Endothelial cell of umbilical vein (primary cell): Measurements from ENCODE around the gene OR52K2. TPM values are rescaled to one million over a fixed set of nuclear protein-coding genes. Genes with fewer than 3 reads are reported as not detected.

Source experiments
- BruUV-seq: library from RNA; stranded (reverse); fragments of 400-500 nt; replicated peaks from 2 replicates; lab custom pipeline; 2021; lab: Mats Ljungman, UMichigan
- CTCF ChIA-PET: fragments of 300-600, 350-600 bp; sonication (Branson Sonifier 250); formaldehyde crosslinking; loops from one replicate; lab custom pipeline; 2021; ENCODE audit warnings: antibody characterized with exemption, inconsistent platforms; lab: Charles Lee
- POLR2A ChIA-PET: fragments of 300-600, 350-600 bp; sonication (Branson Sonifier 250); formaldehyde crosslinking; loops from one replicate; lab custom pipeline; 2021; ENCODE audit warnings: antibody characterized with exemption, inconsistent platforms; lab: Charles Lee
- DNase-seq: peaks from one replicate; pipeline ENCODE4 v3.0.0-alpha.2; 2011; ENCODE audit warnings: low read depth, low spot score
- FAIRE-seq: peaks from 2 replicates; lab custom pipeline; 2011; peaks lifted over from hg19 to GRCh38; lab: Jason Lieb, UNC
- H2AFZ ChIP-seq: 2 replicates; pipeline ENCODE4 v1.6.0; 2012; ENCODE audit warnings: low read depth, low read length, control low read depth, inconsistent platforms
- H3K27ac ChIP-seq: 2 replicates; pipeline ENCODE4 v1.5.1; 2011; ENCODE audit warnings: low read depth, mild to moderate bottlenecking, control low read depth, low read length, moderate library complexity; ENCODE audit not compliant: insufficient read depth
- H3K27me3 ChIP-seq, 2 experiments: 2 replicates each; pipeline versions ENCODE4 v1.6.0 to v1.6.1; 2011; ENCODE audit warnings: low read length in 2 of 2, mixed read lengths in 1 of 2; ENCODE audit not compliant: control insufficient read depth in 2 of 2, insufficient read depth in 2 of 2
- H3K36me3 ChIP-seq, 2 experiments: 2 replicates in 1 of 2; 3 replicates in 1 of 2; pipeline ENCODE4 v1.5.1; 2011; ENCODE audit warnings: low read length in 2 of 2, mild to moderate bottlenecking in 1 of 2, moderate library complexity in 1 of 2; ENCODE audit not compliant: control insufficient read depth in 2 of 2, insufficient read depth in 2 of 2; ENCODE audit errors: extremely low read depth in 1 of 2
- H3K4me1 ChIP-seq: 3 replicates; pipeline ENCODE4 v1.5.1; 2011; ENCODE audit warnings: mild to moderate bottlenecking, low read length; ENCODE audit not compliant: control insufficient read depth, insufficient read depth; ENCODE audit errors: extremely low read depth
- H3K4me2 ChIP-seq: 2 replicates; pipeline ENCODE4 v1.6.1; 2011; ENCODE audit warnings: low read length, control low read depth, mixed read lengths; ENCODE audit not compliant: insufficient read depth
- H3K4me3 ChIP-seq, 3 experiments: fragments of 200-600 bp in 1 of 3; sonication (generic), shearing (Covaris generic) in 1 of 3; replicated peaks in 1 of 3; 2 replicates each; pipeline ENCODE4 v1.5.1; 2011 to 2016; ENCODE audit warnings: control low read depth in 3 of 3, low read length in 3 of 3, mild to moderate bottlenecking in 2 of 3, inconsistent platforms in 1 of 3, low read depth in 1 of 3, moderate library complexity in 1 of 3; ENCODE audit not compliant: insufficient read depth in 1 of 3
- H3K79me2 ChIP-seq: 2 replicates; pipeline ENCODE4 v1.6.0; 2012; ENCODE audit warnings: low read length, inconsistent platforms; ENCODE audit not compliant: control insufficient read depth, insufficient read depth
- H3K9ac ChIP-seq: replicated peaks from 2 replicates; pipeline ENCODE3; 2011; ENCODE audit warnings: low read length, control low read depth; ENCODE audit not compliant: insufficient read depth; ENCODE audit errors: extremely low read depth
- H3K9me1 ChIP-seq: replicated peaks from 3 replicates; pipeline ENCODE4 v1.6.0; 2011; ENCODE audit warnings: mild to moderate bottlenecking, low read length; ENCODE audit not compliant: control insufficient read depth, insufficient read depth; ENCODE audit errors: extremely low read depth
- H3K9me3 ChIP-seq: replicated peaks from 2 replicates; pipeline ENCODE4 v1.5.1; 2012; ENCODE audit warnings: low read length, inconsistent platforms; ENCODE audit not compliant: control insufficient read depth, insufficient read depth
- H4K20me1 ChIP-seq: replicated peaks from 2 replicates; pipeline ENCODE3; 2011; ENCODE audit warnings: mild to moderate bottlenecking, low read length; ENCODE audit not compliant: control insufficient read depth, insufficient read depth; ENCODE audit errors: extremely low read depth
- EZH2 ChIP-seq: IDR thresholded peaks from 2 replicates; pipeline ENCODE4 v1.6.1; 2012; ENCODE audit warnings: borderline replicate concordance, low read depth, mild to moderate bottlenecking, moderate library complexity, low read length, inconsistent platforms; ENCODE audit not compliant: severe bottlenecking
- JUN ChIP-seq: IDR thresholded peaks from 2 replicates; pipeline ENCODE4 v1.6.1; 2011; ENCODE audit warnings: borderline replicate concordance, low read depth; ENCODE audit not compliant: insufficient read length, insufficient read depth
- POLR2A ChIP-seq: IDR thresholded peaks from 2 replicates; pipeline ENCODE4 v1.6.1; 2012; ENCODE audit warnings: low read depth, mild to moderate bottlenecking, control low read depth, low read length
- POLR2AphosphoS5 ChIP-seq: IDR thresholded peaks from 2 replicates; pipeline ENCODE4 v1.6.1; 2012; ENCODE audit warnings: low read depth, mild to moderate bottlenecking, control low read depth, low read length, moderate library complexity; ENCODE audit not compliant: insufficient read depth
- dilution Hi-C: fragments of 300-500 bp; cut with MboI; formaldehyde crosslinking; loops from one replicate; pipeline ENCODE4 v1.15.0; 2019; ENCODE audit warnings: low sequenced_read_pairs; ENCODE audit not compliant: extremely low pct_ligation_motif_present
- intact Hi-C: fragments of 100-400 bp; cut with micrococcal nuclease; formaldehyde crosslinking; loops from one replicate; pipeline ENCODE4 v1.10.0; 2022
- polyA plus RNA-seq, 4 experiments: library from polyadenylated mRNA; depleted of rRNA in 3 of 4; stranded (reverse) in 3 of 4; unstranded in 1 of 4; fragments of >200 nt; gene quantifications; 2 replicates each; pipeline versions ENCODE4 v1.2.1 to v1.2.3, GENCODE V29; 2011 to 2012; ENCODE audit warnings: missing spikeins in 1 of 4
- total RNA-seq: library from RNA; stranded (reverse); gene quantifications from 2 replicates; pipeline ENCODE4 v1.2.3, GENCODE V29; 2021
- TF ChIP-seq, protein P1 (sequence below): IDR thresholded peaks from 2 replicates; pipeline ENCODE4 v1.6.1; 2011; ENCODE audit not compliant: insufficient read depth, insufficient read length
- TF ChIP-seq, protein P2 (sequence below), 2 donors: IDR thresholded peaks; 1 replicate in 1 of 2; 2 replicates in 1 of 2; pipeline ENCODE4 v1.5.1; 2011; ENCODE audit warnings: low read length in 2 of 2, mild to moderate bottlenecking in 2 of 2, moderate library complexity in 2 of 2, control low read depth in 1 of 2, inconsistent platforms in 1 of 2, low read depth in 1 of 2; ENCODE audit not compliant: insufficient read depth in 1 of 2; ENCODE audit errors: extremely low read depth in 1 of 2

The OR52K2 gene
- total and polyA plus RNA-seq, 2 donors (not counting 3 experiments of a cell fraction or from before 2014, with no cell fraction given) = not detected

DNA sequence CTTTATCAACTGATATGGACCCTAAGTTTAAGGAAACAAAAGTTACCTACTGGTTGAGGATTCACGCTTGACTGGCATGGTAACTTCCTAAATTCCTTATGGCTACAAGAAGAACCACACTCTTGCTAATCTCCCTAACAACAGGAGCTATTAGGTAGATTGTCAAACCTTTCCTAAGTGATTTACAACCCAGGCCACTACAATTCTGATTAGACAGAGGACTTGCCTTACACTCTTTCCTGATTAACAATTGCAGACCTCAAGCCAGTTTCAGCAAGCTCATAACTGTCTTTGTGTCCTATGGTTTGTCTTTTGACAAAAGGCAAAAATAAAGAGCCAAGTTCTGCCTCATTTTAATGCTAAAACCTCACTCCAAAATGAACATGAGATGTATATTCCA is 16.3 kb downstream of the OR52K2 start:
- dilution Hi-C loops = no loop called here
- H3K9ac ChIP-seq = no peak overlapping the region
- intact Hi-C loops = no loop called here
- BruUV-seq = no TSS peak
- no peaks in the 10 kb centered on the region for H3K79me2 ChIP-seq
- no peaks in the 10 kb centered on the region for H3K36me3 ChIP-seq
- no peak overlapping the region for H2AFZ ChIP-seq
- no peak overlapping the region for H3K4me2 ChIP-seq
- ChIA-PET CTCF (no interaction called here), POLR2A (no interaction called here)
- no peak overlapping the region for H3K27ac ChIP-seq
- H3K4me1 ChIP-seq = no peaks in the 10 kb centered on the region
- H3K9me1 ChIP-seq = no peaks in the 10 kb centered on the region
- H3K27me3 ChIP-seq = no peaks in the 10 kb centered on the region
- H3K4me3 ChIP-seq = no peak overlapping the region
- no peaks in the 10 kb centered on the region for H3K9me3 ChIP-seq
- no peaks in the 10 kb centered on the region for H4K20me1 ChIP-seq
- DNase-seq = no peak
- FAIRE-seq = no peak
- TF ChIP-seq JUN (no peak), EZH2 (no peak), POLR2A (no peak), POLR2AphosphoS5 (no peak)
- TF ChIP-seq, protein P1, sequence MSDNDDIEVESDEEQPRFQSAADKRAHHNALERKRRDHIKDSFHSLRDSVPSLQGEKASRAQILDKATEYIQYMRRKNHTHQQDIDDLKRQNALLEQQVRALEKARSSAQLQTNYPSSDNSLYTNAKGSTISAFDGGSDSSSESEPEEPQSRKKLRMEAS = no peak
- TF ChIP-seq, protein P2, sequence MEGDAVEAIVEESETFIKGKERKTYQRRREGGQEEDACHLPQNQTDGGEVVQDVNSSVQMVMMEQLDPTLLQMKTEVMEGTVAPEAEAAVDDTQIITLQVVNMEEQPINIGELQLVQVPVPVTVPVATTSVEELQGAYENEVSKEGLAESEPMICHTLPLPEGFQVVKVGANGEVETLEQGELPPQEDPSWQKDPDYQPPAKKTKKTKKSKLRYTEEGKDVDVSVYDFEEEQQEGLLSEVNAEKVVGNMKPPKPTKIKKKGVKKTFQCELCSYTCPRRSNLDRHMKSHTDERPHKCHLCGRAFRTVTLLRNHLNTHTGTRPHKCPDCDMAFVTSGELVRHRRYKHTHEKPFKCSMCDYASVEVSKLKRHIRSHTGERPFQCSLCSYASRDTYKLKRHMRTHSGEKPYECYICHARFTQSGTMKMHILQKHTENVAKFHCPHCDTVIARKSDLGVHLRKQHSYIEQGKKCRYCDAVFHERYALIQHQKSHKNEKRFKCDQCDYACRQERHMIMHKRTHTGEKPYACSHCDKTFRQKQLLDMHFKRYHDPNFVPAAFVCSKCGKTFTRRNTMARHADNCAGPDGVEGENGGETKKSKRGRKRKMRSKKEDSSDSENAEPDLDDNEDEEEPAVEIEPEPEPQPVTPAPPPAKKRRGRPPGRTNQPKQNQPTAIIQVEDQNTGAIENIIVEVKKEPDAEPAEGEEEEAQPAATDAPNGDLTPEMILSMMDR (IDR thresholded peaks at IDR 0.05; ENCODE audit: extremely low read depth in 1 of 2, insufficient read depth in 1 of 2, low read depth in 1 of 2, low read length in 2 of 2) = no peak
